Measurements from ENCODE around the gene FAIM2.

Gene FAIM2

GRCh38 chr12:49902399-49903350 is 1.0 kb downstream of the FAIM2 start:
- no peak overlapping the region for H3K4me3 ChIP-seq (ENCODE audit: low read depth, low read length)
- TF ChIP-seq CTCF (IDR thresholded peaks at IDR 0.05; ENCODE audit: low read depth, low read length, missing control alignments), result no peak
- DNase-seq (ENCODE audit: low read depth), result no peak

- no peak overlapping the region for H3K4me3 ChIP-seq (ENCODE audit: low read depth, low read length)
- TF ChIP-seq CTCF (IDR thresholded peaks at IDR 0.05; ENCODE audit: low read depth, low read length, missing control alignments), result no peak
- DNase-seq (ENCODE audit: low read depth), result no peak
Measured at GRCh38 chr12:49901986-49902385, 1.7 kb downstream of the FAIM2 start.

GRCh38 chr12:49901026-49901425 is 2.7 kb downstream of the FAIM2 start:
- H3K4me3 ChIP-seq (ENCODE audit: low read depth, low read length), result no peak overlapping the region
- no peak for DNase-seq (ENCODE audit: low read depth)
- no peak for TF ChIP-seq CTCF (IDR thresholded peaks at IDR 0.05; ENCODE audit: low read depth, low read length, missing control alignments)

- no peak for TF ChIP-seq CTCF (IDR thresholded peaks at IDR 0.05; ENCODE audit: low read depth, low read length, missing control alignments)
- H3K4me3 ChIP-seq (ENCODE audit: low read depth, low read length), result no peak overlapping the region
- DNase-seq (ENCODE audit: low read depth), result no peak
Measured at GRCh38 chr12:49900371-49900770, 3.3 kb downstream of the FAIM2 start.

- no peak for TF ChIP-seq CTCF (IDR thresholded peaks at IDR 0.05; ENCODE audit: low read depth, low read length, missing control alignments)
- no peak overlapping the region for H3K4me3 ChIP-seq (ENCODE audit: low read depth, low read length)
- no peak for DNase-seq (ENCODE audit: low read depth)
Measured at GRCh38 chr12:49899921-49900320, 3.8 kb downstream of the FAIM2 start.

GRCh38 chr12:49899286-49899843 is 4.3 kb downstream of the FAIM2 start:
- DNase-seq (ENCODE audit: low read depth), result no peak
- no peak for TF ChIP-seq CTCF (IDR thresholded peaks at IDR 0.05; ENCODE audit: low read depth, low read length, missing control alignments)
- H3K4me3 ChIP-seq (ENCODE audit: low read depth, low read length), result no peak overlapping the region

Data from GM12864 (cell line).